T-helper 1 cell treated with Interleukin-12 subunit alpha and Interleukin-12 subunit beta and Interleukin-4 antibody, amounts not matched to agents 30 μg/mL and 1 μg/mL, for 36 hours (primary cell): ENCODE measurements around the gene HOXC11.

Source experiments
- H3K27ac Mint-ChIP-seq: one replicate; pipeline ENCODE4 v1.8.0; 2021; ENCODE audit warnings: mild to moderate bottlenecking, mixed read lengths
- H3K27me3 Mint-ChIP-seq: one replicate; pipeline ENCODE4 v1.8.0; 2021; ENCODE audit warnings: low read depth, mixed read lengths
- H3K36me3 Mint-ChIP-seq: one replicate; pipeline ENCODE4 v1.8.0; 2021; ENCODE audit warnings: low read depth, mixed read lengths
- H3K4me1 Mint-ChIP-seq: one replicate; pipeline ENCODE4 v1.8.0; 2021; ENCODE audit warnings: low read depth, mixed read lengths
- H3K4me3 Mint-ChIP-seq: one replicate; pipeline ENCODE4 v1.8.0; 2021; ENCODE audit warnings: mild to moderate bottlenecking, moderate library complexity, mixed read lengths
- H3K9me3 Mint-ChIP-seq: one replicate; pipeline ENCODE4 v1.8.0; 2021; ENCODE audit warnings: mixed read lengths

HOXC11 gene

DNA sequence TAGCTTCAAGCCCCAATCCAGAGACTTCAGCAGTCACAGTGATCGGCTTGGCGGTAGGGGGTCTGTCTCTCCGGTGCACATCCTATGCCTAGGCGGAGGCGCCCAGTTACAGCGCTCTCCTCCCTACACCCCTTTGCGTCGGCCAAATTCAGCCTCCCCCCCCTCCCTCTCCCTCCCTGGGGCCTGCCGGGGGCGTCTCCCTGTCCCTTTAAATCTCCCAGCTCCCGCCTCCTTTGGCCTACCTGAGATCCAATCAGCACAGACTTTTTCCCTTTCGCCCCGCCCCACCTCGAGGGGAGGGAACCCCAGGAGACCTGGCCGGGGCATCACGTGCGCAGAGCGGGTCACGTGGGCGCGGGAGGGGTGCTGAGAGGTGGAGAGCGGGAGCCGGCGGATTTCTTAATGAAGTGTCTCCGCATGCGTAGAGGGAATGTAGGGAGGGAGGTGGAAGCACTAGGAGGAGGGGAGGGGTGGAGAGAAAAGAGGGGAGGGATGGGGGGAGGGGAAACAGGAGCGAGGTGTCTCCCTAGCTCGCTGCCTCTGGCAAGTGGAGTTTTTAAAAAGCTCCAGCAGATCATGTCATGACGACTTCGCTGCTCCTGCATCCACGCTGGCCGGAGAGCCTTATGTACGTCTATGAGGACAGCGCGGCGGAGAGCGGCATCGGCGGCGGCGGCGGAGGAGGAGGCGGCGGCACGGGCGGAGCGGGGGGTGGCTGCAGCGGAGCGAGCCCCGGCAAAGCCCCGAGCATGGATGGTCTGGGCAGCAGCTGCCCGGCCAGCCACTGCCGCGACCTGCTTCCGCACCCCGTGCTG, 34.4 kb upstream of the HOXC11 start, which contains the start of gene HOXC13:
Gene HOXC13 (plus strand): TSS at position 506 of the 815 bp plus-strand sequence. CDS start 76 bp downstream, at position 582.
- Mint-ChIP-seq H3K9me3 (no peaks in the 10 kb centered on the region), H3K27me3 (peaks cover 94% of the 10 kb centered on the region), H3K27ac (peak within 1 kb of the TSS; percentile 31), H3K36me3 (no peaks in the 10 kb centered on the region), H3K4me1 (no peaks in the 10 kb centered on the region), H3K4me3 (no peak within 1 kb of the TSS)

DNA sequence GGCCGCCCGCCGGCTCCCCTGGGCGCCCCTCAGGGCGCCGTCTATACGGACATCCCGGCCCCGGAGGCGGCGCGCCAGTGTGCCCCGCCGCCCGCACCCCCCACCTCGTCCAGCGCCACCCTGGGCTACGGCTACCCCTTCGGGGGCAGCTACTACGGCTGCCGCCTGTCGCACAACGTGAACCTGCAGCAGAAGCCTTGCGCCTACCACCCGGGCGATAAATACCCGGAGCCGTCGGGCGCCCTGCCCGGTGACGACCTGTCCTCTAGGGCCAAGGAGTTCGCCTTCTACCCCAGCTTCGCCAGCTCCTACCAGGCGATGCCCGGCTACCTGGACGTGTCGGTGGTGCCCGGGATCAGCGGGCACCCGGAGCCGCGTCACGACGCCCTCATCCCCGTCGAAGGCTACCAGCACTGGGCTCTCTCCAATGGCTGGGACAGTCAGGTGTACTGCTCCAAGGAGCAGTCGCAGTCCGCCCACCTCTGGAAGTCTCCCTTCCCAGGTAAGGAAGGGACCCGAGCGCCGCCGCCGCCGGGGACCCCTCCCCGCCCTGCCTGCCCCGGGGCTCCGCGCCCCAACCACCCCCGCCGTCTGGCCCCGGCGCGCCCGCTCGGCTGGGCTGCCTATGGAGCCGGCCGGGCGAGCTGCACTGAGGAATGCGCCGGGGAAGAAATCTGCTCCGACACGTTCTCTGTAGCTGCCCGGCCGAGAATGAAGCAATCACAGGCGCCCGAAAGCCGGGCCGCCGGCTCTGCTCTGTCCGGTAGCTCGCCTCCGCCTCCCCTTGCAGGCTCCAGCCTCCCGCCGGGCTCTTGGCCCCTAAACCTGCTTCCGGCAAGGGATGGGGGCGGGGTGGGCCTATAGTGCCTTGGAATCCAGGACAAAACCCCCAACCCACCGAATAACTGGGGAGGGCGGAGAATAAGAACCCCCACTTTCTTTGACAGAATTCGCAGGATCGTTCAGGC, 33.5 kb upstream of the HOXC11 start:
- Mint-ChIP-seq H3K4me3 (no peak overlapping the region), H3K27me3 (peaks cover 94% of the 10 kb centered on the region), H3K36me3 (no peaks in the 10 kb centered on the region), H3K4me1 (no peaks in the 10 kb centered on the region), H3K27ac (peak overlapping the region; percentile 50), H3K9me3 (no peaks in the 10 kb centered on the region)

DNA sequence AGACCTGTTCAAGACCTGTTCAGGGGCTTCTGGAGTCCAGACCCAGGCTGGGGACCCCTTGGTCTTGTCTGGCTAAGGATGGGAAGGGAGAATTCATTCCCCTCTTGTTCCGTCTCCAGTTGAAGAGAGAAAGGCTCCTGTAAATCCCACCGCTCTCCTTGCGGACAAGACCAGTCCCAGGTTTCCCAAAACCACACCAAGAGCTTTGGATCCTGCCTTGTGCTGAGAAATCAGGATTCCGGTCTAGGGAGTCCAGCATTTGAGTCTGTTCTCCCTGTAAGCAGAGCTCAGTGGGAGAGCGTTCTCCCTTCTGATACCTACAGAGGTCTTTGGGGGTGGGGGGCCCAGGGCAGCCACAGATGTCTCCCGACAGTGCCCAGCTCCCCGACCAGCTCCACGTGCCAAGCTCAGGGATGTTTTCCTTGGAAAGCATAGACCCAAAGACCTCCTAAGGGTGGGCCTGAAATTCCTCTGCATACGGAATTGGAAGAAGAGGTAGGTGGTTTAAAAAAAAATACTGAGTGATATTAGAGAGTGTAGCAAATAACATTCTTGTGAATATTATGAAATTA, 32.4 kb upstream of the HOXC11 start:
- H3K4me1 Mint-ChIP-seq = no peaks in the 10 kb centered on the region
- no peak overlapping the region for H3K4me3 Mint-ChIP-seq
- H3K36me3 Mint-ChIP-seq = no peaks in the 10 kb centered on the region
- peak overlapping the region; percentile 50 for H3K27ac Mint-ChIP-seq
- peaks cover 94% of the 10 kb centered on the region for H3K27me3 Mint-ChIP-seq
- no peaks in the 10 kb centered on the region for H3K9me3 Mint-ChIP-seq

DNA sequence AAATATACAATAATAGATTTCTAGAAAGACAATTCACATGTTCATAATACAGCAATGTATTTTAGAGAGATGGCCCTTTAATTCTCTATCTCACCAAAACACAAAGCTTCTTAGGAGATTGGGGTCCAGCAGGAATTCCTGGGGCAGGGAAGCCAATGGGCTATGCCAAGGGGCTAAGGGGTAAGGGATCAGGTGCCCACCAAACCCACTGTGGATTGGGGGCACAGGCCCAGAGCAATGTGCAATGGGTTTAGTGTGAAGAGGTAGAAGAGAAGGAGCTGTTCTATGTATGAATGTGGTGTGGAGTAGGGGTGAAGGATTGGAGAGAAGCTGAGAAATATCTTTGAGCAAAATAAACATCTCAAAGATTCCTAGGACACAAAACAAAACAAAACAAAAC, 31.7 kb upstream of the HOXC11 start:
- Mint-ChIP-seq H3K27ac (no peak overlapping the region), H3K36me3 (no peaks in the 10 kb centered on the region), H3K4me1 (no peaks in the 10 kb centered on the region), H3K27me3 (peaks cover 94% of the 10 kb centered on the region), H3K4me3 (no peak overlapping the region), H3K9me3 (no peaks in the 10 kb centered on the region)

DNA sequence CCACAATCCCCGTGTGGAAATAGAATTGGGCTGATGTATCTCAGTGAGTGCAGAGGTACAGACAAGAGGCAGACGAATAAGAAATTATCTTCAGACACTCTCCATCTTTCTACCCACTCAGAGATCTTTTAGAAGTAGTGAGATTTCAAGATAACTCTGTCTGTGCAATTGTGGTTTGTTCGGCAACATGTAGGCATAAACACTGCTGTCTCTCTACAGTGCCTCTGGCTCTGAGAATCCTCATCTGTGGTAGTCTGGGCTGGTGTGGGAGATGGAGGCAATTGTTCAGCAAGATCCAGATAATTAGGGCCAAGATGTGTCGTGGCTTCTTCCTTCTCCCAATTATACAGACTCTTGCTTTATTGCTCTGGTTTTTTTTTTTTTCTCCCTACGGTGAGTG, 31.2 kb upstream of the HOXC11 start:
- Mint-ChIP-seq H3K4me3 (no peak overlapping the region), H3K4me1 (no peaks in the 10 kb centered on the region), H3K9me3 (no peaks in the 10 kb centered on the region), H3K27me3 (peaks cover 94% of the 10 kb centered on the region), H3K36me3 (no peaks in the 10 kb centered on the region), H3K27ac (no peak overlapping the region)

DNA sequence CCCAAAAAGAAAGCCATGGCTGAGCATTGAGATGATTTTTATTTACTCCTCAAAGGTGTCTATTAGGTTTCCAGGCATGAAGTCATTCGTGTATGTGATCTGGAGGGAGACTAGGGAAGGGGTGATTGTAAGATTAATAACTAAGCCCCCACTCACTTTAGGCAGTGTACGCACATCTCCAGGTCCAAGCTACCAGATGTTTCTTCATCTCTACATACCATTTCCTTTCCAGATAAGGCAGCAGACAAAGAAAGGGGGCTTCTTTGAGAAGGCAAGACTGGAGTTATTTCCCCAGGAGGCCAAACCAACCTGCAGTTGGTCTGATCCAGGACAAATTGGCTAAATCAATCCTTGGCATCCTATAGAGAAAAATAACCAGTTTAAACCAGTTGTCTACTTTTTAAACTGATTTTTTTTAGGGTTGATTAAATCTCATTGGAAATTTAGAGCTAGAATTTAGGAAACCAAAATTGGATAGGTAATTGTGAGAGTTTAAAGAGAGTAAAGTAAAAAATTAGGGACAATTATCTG, 30.4 kb upstream of the HOXC11 start:
- peaks cover 94% of the 10 kb centered on the region for H3K27me3 Mint-ChIP-seq
- no peaks in the 10 kb centered on the region for H3K9me3 Mint-ChIP-seq
- no peaks in the 10 kb centered on the region for H3K4me1 Mint-ChIP-seq
- no peaks in the 10 kb centered on the region for H3K36me3 Mint-ChIP-seq
- H3K4me3 Mint-ChIP-seq = no peak overlapping the region
- H3K27ac Mint-ChIP-seq = no peak overlapping the region

DNA sequence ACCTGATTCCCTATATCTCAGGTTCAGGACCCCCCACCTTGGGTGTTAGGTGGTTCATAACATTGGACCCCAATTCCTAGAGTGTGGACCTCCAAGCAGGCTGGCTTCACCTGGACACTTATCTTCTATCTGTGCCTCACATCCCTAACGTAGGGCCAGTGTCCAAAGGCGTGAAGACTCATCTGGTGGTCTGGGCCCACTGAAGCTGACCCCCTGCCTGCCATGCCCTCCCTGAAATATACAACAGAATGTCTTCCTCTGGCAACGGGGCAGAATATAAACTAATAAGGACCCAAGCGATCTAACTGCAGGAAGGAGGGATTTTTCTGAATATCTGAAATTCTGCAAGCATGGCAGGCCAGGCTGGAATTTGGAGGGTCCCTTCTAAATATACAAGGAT, 28.7 kb upstream of the HOXC11 start:
- H3K27ac Mint-ChIP-seq = no peak overlapping the region
- H3K9me3 Mint-ChIP-seq = no peaks in the 10 kb centered on the region
- H3K27me3 Mint-ChIP-seq = peaks cover 97% of the 10 kb centered on the region
- H3K4me3 Mint-ChIP-seq = no peak overlapping the region
- no peaks in the 10 kb centered on the region for H3K4me1 Mint-ChIP-seq
- H3K36me3 Mint-ChIP-seq = no peaks in the 10 kb centered on the region

DNA sequence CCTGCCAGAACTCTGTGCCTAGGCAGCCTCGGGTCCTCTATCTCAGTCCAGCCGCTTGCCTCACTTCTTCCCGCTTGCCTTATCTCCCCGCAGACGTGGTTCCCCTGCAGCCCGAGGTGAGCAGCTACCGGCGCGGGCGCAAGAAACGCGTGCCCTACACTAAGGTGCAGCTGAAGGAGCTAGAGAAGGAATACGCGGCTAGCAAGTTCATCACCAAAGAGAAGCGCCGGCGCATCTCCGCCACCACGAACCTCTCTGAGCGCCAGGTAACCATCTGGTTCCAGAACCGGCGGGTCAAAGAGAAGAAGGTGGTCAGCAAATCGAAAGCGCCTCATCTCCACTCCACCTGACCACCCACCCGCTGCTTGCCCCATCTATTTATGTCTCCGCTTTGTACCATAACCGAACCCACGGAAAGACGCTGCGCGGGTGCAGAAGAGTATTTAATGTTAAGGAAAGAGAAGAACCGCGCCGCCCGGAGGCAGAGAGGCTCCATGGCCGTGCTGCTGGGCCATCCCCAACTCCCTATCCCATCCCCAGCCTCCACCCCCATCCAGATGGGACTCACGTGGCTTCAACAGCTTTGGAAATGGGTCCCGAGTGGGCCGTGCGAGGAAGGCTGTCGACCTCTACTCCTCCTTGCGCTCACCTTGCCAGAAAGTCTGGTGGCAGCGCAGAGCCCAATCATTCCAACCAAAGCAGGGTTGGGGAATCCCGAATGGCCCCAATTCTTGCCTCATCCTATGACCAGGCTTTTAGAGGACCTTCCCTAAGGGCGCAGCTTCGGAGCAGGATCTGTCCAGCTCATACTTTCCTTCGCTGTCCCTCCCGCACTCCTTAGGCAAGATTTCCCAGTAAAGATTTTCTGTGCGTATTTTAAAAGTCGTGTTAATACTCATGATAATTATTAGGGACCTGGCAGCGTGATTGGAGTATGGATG, 27.7 kb upstream of the HOXC11 start:
- no peak overlapping the region for H3K4me3 Mint-ChIP-seq
- H3K4me1 Mint-ChIP-seq = no peaks in the 10 kb centered on the region
- H3K36me3 Mint-ChIP-seq = no peaks in the 10 kb centered on the region
- H3K9me3 Mint-ChIP-seq = no peaks in the 10 kb centered on the region
- H3K27ac Mint-ChIP-seq = no peak overlapping the region
- peaks cover 97% of the 10 kb centered on the region for H3K27me3 Mint-ChIP-seq

DNA sequence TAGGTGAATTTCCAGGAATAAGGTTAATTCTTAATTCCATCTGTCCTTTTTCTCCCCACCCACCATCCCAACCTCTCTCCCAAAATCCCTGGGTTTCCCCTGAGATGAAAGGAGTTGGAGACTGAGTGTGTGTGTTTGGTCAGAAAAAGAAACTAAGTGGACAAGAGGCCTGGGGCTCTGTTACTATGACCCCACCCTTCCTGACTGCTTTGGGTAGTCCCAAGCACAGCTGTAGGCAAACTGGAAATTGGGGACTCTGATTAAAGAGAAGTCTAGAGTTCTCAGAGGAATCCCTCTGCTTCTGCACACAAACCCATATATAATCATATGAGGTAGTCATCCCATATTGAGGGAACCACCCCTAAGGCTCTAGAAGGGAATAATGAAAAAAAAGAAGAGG, 25.2 kb upstream of the HOXC11 start:
- H3K27me3 Mint-ChIP-seq = peaks cover 98% of the 10 kb centered on the region
- H3K9me3 Mint-ChIP-seq = no peaks in the 10 kb centered on the region
- no peak overlapping the region for H3K4me3 Mint-ChIP-seq

DNA sequence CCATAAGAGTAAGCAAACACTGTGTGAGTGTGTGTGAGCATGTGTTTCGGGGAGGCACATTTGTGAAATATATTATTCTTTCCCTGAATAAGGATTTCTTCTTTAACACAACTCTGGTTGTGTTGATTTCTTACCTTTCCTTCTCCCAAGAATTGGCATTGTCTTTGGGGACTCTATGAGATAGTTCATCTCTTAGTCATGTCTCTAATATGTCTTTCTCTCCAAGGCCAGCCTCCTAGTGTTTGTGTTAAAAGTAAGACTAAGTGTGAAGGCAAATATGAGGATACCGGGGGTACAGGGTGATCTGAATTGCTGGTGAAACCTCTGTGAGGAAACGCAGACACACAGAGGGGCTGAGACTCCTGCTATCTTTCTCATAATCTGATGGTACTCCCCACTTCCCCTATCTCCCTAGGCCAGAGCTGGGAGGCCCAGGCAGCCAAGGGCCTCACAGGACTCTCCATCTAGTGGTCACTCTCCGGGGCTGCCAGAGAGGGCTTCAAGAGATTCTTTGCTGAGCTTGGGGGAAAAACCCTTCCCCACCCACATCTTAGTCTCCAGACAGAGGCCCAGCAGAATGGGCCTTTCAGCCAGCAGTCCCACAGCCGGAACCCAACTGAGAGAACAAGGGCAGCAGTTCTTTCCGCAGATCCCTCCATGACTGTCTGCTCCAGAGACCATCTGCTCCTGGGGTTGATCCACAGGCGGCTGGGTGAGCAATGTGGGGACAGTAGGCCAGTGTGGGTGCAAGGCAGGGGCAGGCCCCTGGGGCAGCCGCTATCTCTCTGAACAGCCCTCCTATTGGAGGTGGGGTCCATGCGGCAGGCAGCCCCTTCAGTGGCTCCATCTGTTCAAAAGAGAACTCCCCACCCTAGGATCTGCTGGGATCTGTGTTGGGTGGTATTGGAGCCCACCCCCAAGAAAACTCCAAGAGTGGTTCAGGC, 24.0 kb upstream of the HOXC11 start:
- peaks cover 6% of the 10 kb centered on the region for H3K4me1 Mint-ChIP-seq
- H3K36me3 Mint-ChIP-seq = peaks cover 2% of the 10 kb centered on the region
- H3K4me3 Mint-ChIP-seq = no peak overlapping the region
- H3K27me3 Mint-ChIP-seq = peaks cover 98% of the 10 kb centered on the region
- H3K27ac Mint-ChIP-seq = no peak overlapping the region
- H3K9me3 Mint-ChIP-seq = no peaks in the 10 kb centered on the region

More for the DNA sequence above, 25.2 kb upstream of the HOXC11 start:
- peaks cover 3% of the 10 kb centered on the region for H3K4me1 Mint-ChIP-seq
- H3K27ac Mint-ChIP-seq = no peak overlapping the region
- no peaks in the 10 kb centered on the region for H3K36me3 Mint-ChIP-seq

DNA sequence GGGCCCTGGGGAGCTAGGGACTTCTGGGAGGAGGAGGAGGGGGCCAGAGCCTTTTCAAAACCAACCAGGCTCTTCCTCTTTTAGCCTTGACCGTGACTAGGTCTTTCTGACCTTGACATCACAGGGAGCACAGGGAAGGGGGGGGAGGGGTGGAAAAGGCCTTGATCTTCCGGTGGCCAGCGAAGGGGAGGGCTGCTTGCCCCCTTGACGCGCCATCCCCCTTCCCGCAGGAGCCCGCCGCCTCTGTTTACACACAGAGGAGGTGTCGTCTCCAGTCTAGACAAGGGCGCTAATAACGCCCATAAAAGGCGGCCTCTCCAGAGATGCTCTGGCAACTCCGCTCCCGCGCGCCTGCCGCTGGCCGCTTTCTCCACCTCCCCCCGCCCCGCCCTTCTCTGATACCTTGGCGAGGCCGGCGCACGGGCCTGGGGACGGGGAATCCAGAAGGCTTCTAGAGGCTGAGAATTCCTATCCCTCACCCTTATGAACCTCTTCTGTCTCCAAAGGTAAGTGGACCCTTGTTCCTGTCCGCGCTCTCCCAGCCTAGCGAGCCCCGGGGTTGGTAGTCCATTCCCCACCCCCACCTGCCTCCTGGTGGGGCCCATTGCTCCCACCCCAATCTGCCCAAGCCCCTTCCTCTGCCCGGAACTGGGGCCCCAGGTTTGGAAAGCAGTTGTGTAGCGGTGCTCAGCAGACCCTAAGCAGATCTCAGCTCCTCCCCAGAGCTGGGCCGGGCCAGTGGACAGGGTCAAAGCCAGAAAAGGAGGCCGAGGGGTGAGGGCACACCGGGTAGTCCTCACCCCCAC, 23.1 kb upstream of the HOXC11 start:
- H3K4me1 Mint-ChIP-seq = peaks cover 6% of the 10 kb centered on the region
- peaks cover 98% of the 10 kb centered on the region for H3K27me3 Mint-ChIP-seq
- no peak overlapping the region for H3K4me3 Mint-ChIP-seq
- no peak overlapping the region for H3K27ac Mint-ChIP-seq
- H3K36me3 Mint-ChIP-seq = peaks cover 2% of the 10 kb centered on the region
- H3K9me3 Mint-ChIP-seq = no peaks in the 10 kb centered on the region

DNA sequence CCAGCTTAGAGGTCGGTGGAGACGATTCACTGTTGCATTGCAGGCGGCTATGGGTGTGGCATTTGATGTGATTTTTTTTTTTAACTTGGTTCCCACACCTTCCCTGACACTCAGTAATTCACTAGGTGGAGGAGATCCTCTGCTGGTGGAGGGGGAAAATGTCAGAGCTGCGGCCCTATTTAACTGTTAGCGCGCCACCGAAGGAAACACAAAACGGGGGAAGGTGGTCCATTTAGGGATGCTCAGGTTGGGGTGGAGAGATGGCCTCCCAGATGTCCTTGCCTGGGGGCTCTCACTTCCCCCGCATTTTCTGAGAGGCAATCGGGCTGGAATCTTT, 22.5 kb upstream of the HOXC11 start:
- H3K9me3 Mint-ChIP-seq = no peaks in the 10 kb centered on the region
- H3K27ac Mint-ChIP-seq = peak overlapping the region; percentile 63
- H3K27me3 Mint-ChIP-seq = peaks cover 96% of the 10 kb centered on the region
- H3K36me3 Mint-ChIP-seq = peaks cover 2% of the 10 kb centered on the region
- H3K4me1 Mint-ChIP-seq = peaks cover 6% of the 10 kb centered on the region
- H3K4me3 Mint-ChIP-seq = no peak overlapping the region
